ENCODE results near the gene ASCL2. TPM values are rescaled to one million over a fixed set of nuclear protein-coding genes. Genes with fewer than 3 reads are reported as not detected.

Gene ASCL2
- total RNA-seq, 4 donors from 2014 or later = 0.27 TPM; not detected in 3

- Histone ChIP-seq H3K9me3 (peaks cover 0 to 18% (median 0%) of the 10 kb centered on the region in 3 donors), H3K27ac (no peak overlapping the region), H3K27me3 (peaks cover 62% of the 10 kb centered on the region), H3K4me3 (no peak overlapping the region), H3K36me3 (no peaks in the 10 kb centered on the region), H3K4me1 (peaks cover 0 to 7% (median 4%) of the 10 kb centered on the region in 3 donors)
- no peak for TF ChIP-seq EP300 (IDR thresholded peaks at IDR 0.05)
- no peak for TF ChIP-seq POLR2AphosphoS5 (IDR thresholded peaks at IDR 0.05)
- TF ChIP-seq POLR2A (IDR thresholded peaks at IDR 0.05) = no peak
- no peak for TF ChIP-seq CTCF (IDR thresholded peaks at IDR 0.05)
- no peak for ATAC-seq
- WGBS, 2 donors (ENCODE audit: low coverage in 1 of 2) = 66 to 88% methylated on average over 5 of the region's 30 CpGs
Measured at GRCh38 chr11:2275334-2276279, 5.2 kb upstream of the ASCL2 start.

GRCh38 chr11:2273771-2274170 lies 3.4 kb upstream of the ASCL2 start:
- no peak overlapping the region for H3K4me3 ChIP-seq
- 76 to 81% methylated on average over 5 to 11 of the region's 12 CpGs for WGBS, 2 donors (ENCODE audit: low coverage in 1 of 2)
- TF ChIP-seq POLR2AphosphoS5 (IDR thresholded peaks at IDR 0.05) (no peak), EP300 (IDR thresholded peaks at IDR 0.05) (no peak), CTCF (IDR thresholded peaks at IDR 0.05) (no peak)
- peaks cover 80% of the 10 kb centered on the region for H3K27me3 ChIP-seq
- peaks cover 0 to 3% (median 0%) of the 10 kb centered on the region in 3 donors for H3K9me3 ChIP-seq
- peaks cover 0 to 26% (median 13%) of the 10 kb centered on the region in 3 donors for H3K4me1 ChIP-seq
- no peak overlapping the region for H3K27ac ChIP-seq
- H3K36me3 ChIP-seq = no peaks in the 10 kb centered on the region
- ATAC-seq = no peak

GRCh38 chr11:2273311-2273710 lies 2.9 kb upstream of the ASCL2 start:
- Histone ChIP-seq H3K4me1 (peaks cover 0 to 30% (median 14%) of the 10 kb centered on the region in 3 donors), H3K27ac (no peak overlapping the region), H3K36me3 (no peaks in the 10 kb centered on the region), H3K9me3 (no peaks in the 10 kb centered on the region), H3K4me3 (no peak overlapping the region), H3K27me3 (peaks cover 85% of the 10 kb centered on the region)
- TF ChIP-seq POLR2AphosphoS5 (IDR thresholded peaks at IDR 0.05) = no peak
- TF ChIP-seq EP300 (IDR thresholded peaks at IDR 0.05) = no peak
- TF ChIP-seq CTCF (IDR thresholded peaks at IDR 0.05) = no peak
- no peak for ATAC-seq
- 14 to 76% methylated on average over 1 to 15 of the region's 15 CpGs for WGBS, 2 donors (ENCODE audit: low coverage in 1 of 2)

- no peaks in the 10 kb centered on the region for H3K9me3 ChIP-seq
- peaks cover 89% of the 10 kb centered on the region for H3K27me3 ChIP-seq
- no peak overlapping the region for H3K27ac ChIP-seq
- H3K4me3 ChIP-seq = no peak overlapping the region
- TF ChIP-seq EP300 (IDR thresholded peaks at IDR 0.05) = no peak
- TF ChIP-seq POLR2A (IDR thresholded peaks at IDR 0.05) = no peak
- 76 to 89% methylated on average over 3 to 4 of the region's 7 CpGs for WGBS, 2 donors (ENCODE audit: low coverage in 1 of 2)
- peaks cover 0 to 31% (median 14%) of the 10 kb centered on the region in 3 donors for H3K4me1 ChIP-seq
- H3K36me3 ChIP-seq = no peaks in the 10 kb centered on the region
- no peak for ATAC-seq
Measured at GRCh38 chr11:2272946-2273280, 2.5 kb upstream of the ASCL2 start.

GRCh38 chr11:2272228-2272945 lies 2.0 kb upstream of the ASCL2 start:
- WGBS, 2 donors (ENCODE audit: low coverage in 1 of 2) = 84% methylated on average over 10 of the region's 21 CpGs; no CpG with 5 or more reads in 1 of the 2 donors

More at GRCh38 chr11:2272228-2272945, 2.0 kb upstream of the ASCL2 start:
- peaks cover 94% of the 10 kb centered on the region for H3K27me3 ChIP-seq
- no peaks in the 10 kb centered on the region for H3K9me3 ChIP-seq
- H3K4me1 ChIP-seq = peaks cover 0 to 31% (median 14%) of the 10 kb centered on the region in 3 donors
- no peaks in the 10 kb centered on the region for H3K36me3 ChIP-seq
- ATAC-seq = no peak
- H3K27ac ChIP-seq = no peak overlapping the region
- TF ChIP-seq POLR2AphosphoS5 (IDR thresholded peaks at IDR 0.05) (no peak), CTCF (IDR thresholded peaks at IDR 0.05) (no peak), POLR2A (IDR thresholded peaks at IDR 0.05) (no peak), EP300 (IDR thresholded peaks at IDR 0.05) (no peak)
- no peak overlapping the region for H3K4me3 ChIP-seq
